ENCODE data around the gene ZNF581.

Gene ZNF581

GRCh38 chr19:55622242-55622969 is 21.0 kb upstream of the ZNF581 start:
- Histone ChIP-seq H3K27me3 (ENCODE audit: control insufficient read depth, insufficient read depth, low read length) (no peaks in the 10 kb centered on the region), H3K4me3 (ENCODE audit: low read length) (no peak overlapping the region), H3K36me3 (ENCODE audit: control insufficient read depth, insufficient read depth, low read length) (peaks cover 3% of the 10 kb centered on the region), H3K9me3 (ENCODE audit: control insufficient read depth, low read length) (no peaks in the 10 kb centered on the region), H3K4me1 (ENCODE audit: control insufficient read depth, insufficient read depth, low read length) (peaks cover 14% of the 10 kb centered on the region), H3K9ac (ENCODE audit: low read length) (no peak overlapping the region)

- peaks cover 14% of the 10 kb centered on the region for H3K4me1 ChIP-seq (ENCODE audit: control insufficient read depth, insufficient read depth, low read length)
- no peak overlapping the region for H3K4me3 ChIP-seq (ENCODE audit: low read length)
- H3K27me3 ChIP-seq (ENCODE audit: control insufficient read depth, insufficient read depth, low read length): no peaks in the 10 kb centered on the region
- H3K9me3 ChIP-seq (ENCODE audit: control insufficient read depth, low read length): no peaks in the 10 kb centered on the region
- H3K36me3 ChIP-seq (ENCODE audit: control insufficient read depth, insufficient read depth, low read length): no peaks in the 10 kb centered on the region
- no peak overlapping the region for H3K9ac ChIP-seq (ENCODE audit: low read length)
These were observed 20.3 kb upstream of the ZNF581 start for GRCh38 chr19:55623130-55623529.

- Histone ChIP-seq H3K36me3 (ENCODE audit: control insufficient read depth, insufficient read depth, low read length) (no peaks in the 10 kb centered on the region), H3K9ac (ENCODE audit: low read length) (no peak overlapping the region), H3K9me3 (ENCODE audit: control insufficient read depth, low read length) (no peaks in the 10 kb centered on the region), H3K27me3 (ENCODE audit: control insufficient read depth, insufficient read depth, low read length) (no peaks in the 10 kb centered on the region), H3K4me3 (ENCODE audit: low read length) (no peak overlapping the region), H3K4me1 (ENCODE audit: control insufficient read depth, insufficient read depth, low read length) (peaks cover 14% of the 10 kb centered on the region)
These were observed 19.9 kb upstream of the ZNF581 start for GRCh38 chr19:55623561-55623960.

- H3K4me3 ChIP-seq (ENCODE audit: low read length): peak within 1 kb of the TSS; percentile 17
- H3K9ac ChIP-seq (ENCODE audit: low read length): peak within 1 kb of the TSS; percentile 73
- H3K27me3 ChIP-seq (ENCODE audit: control insufficient read depth, insufficient read depth, low read length): no peaks in the 10 kb centered on the region
- H3K36me3 ChIP-seq (ENCODE audit: control insufficient read depth, insufficient read depth, low read length): no peaks in the 10 kb centered on the region
- no peaks in the 10 kb centered on the region for H3K9me3 ChIP-seq (ENCODE audit: control insufficient read depth, low read length)
- H3K4me1 ChIP-seq (ENCODE audit: control insufficient read depth, insufficient read depth, low read length): peaks cover 14% of the 10 kb centered on the region
These were observed 19.1 kb upstream of the ZNF581 start, which contains the start of gene ZNF784 for GRCh38 chr19:55624109-55625003. Gene ZNF784 (minus strand): TSS chr19:55624566. CDS start chr19:55624561, 5 bp downstream.

GRCh38 chr19:55625004-55625326 is 18.5 kb upstream of the ZNF581 start:
- Histone ChIP-seq H3K9me3 (ENCODE audit: control insufficient read depth, low read length) (no peaks in the 10 kb centered on the region), H3K4me1 (ENCODE audit: control insufficient read depth, insufficient read depth, low read length) (peaks cover 14% of the 10 kb centered on the region), H3K36me3 (ENCODE audit: control insufficient read depth, insufficient read depth, low read length) (no peaks in the 10 kb centered on the region), H3K4me3 (ENCODE audit: low read length) (no peak overlapping the region), H3K9ac (ENCODE audit: low read length) (peak overlapping the region; percentile 73), H3K27me3 (ENCODE audit: control insufficient read depth, insufficient read depth, low read length) (no peaks in the 10 kb centered on the region)

GRCh38 chr19:55626350-55626749 is 17.1 kb upstream of the ZNF581 start:
- no peak overlapping the region for H3K9ac ChIP-seq (ENCODE audit: low read length)
- H3K4me1 ChIP-seq (ENCODE audit: control insufficient read depth, insufficient read depth, low read length): peaks cover 14% of the 10 kb centered on the region
- no peaks in the 10 kb centered on the region for H3K9me3 ChIP-seq (ENCODE audit: control insufficient read depth, low read length)
- H3K36me3 ChIP-seq (ENCODE audit: control insufficient read depth, insufficient read depth, low read length): no peaks in the 10 kb centered on the region
- H3K27me3 ChIP-seq (ENCODE audit: control insufficient read depth, insufficient read depth, low read length): no peaks in the 10 kb centered on the region
- no peak overlapping the region for H3K4me3 ChIP-seq (ENCODE audit: low read length)

GRCh38 chr19:55632463-55632834 is 11.0 kb upstream of the ZNF581 start:
- Histone ChIP-seq H3K36me3 (ENCODE audit: control insufficient read depth, insufficient read depth, low read length) (no peaks in the 10 kb centered on the region), H3K27me3 (ENCODE audit: control insufficient read depth, insufficient read depth, low read length) (no peaks in the 10 kb centered on the region), H3K9me3 (ENCODE audit: control insufficient read depth, low read length) (no peaks in the 10 kb centered on the region), H3K4me1 (ENCODE audit: control insufficient read depth, insufficient read depth, low read length) (peaks cover 23% of the 10 kb centered on the region), H3K4me3 (ENCODE audit: low read length) (no peak overlapping the region), H3K9ac (ENCODE audit: low read length) (peak overlapping the region; percentile 57)

- Histone ChIP-seq H3K4me3 (ENCODE audit: low read length) (no peak overlapping the region), H3K36me3 (ENCODE audit: control insufficient read depth, insufficient read depth, low read length) (no peaks in the 10 kb centered on the region), H3K4me1 (ENCODE audit: control insufficient read depth, insufficient read depth, low read length) (peaks cover 23% of the 10 kb centered on the region), H3K27me3 (ENCODE audit: control insufficient read depth, insufficient read depth, low read length) (no peaks in the 10 kb centered on the region), H3K9ac (ENCODE audit: low read length) (no peak overlapping the region), H3K9me3 (ENCODE audit: control insufficient read depth, low read length) (no peaks in the 10 kb centered on the region)
These were observed 9.6 kb upstream of the ZNF581 start for GRCh38 chr19:55633861-55634260.

GRCh38 chr19:55635334-55635717 is 8.1 kb upstream of the ZNF581 start:
- H3K9ac ChIP-seq (ENCODE audit: low read length): peak overlapping the region; percentile 99
- H3K9me3 ChIP-seq (ENCODE audit: control insufficient read depth, low read length): no peaks in the 10 kb centered on the region
- H3K4me3 ChIP-seq (ENCODE audit: low read length): peak overlapping the region; percentile 87
- no peaks in the 10 kb centered on the region for H3K36me3 ChIP-seq (ENCODE audit: control insufficient read depth, insufficient read depth, low read length)
- H3K4me1 ChIP-seq (ENCODE audit: control insufficient read depth, insufficient read depth, low read length): peaks cover 29% of the 10 kb centered on the region
- no peaks in the 10 kb centered on the region for H3K27me3 ChIP-seq (ENCODE audit: control insufficient read depth, insufficient read depth, low read length)

GRCh38 chr19:55635856-55636440 is 7.5 kb upstream of the ZNF581 start:
- Histone ChIP-seq H3K4me1 (ENCODE audit: control insufficient read depth, insufficient read depth, low read length) (peaks cover 34% of the 10 kb centered on the region), H3K9me3 (ENCODE audit: control insufficient read depth, low read length) (no peaks in the 10 kb centered on the region), H3K36me3 (ENCODE audit: control insufficient read depth, insufficient read depth, low read length) (no peaks in the 10 kb centered on the region), H3K4me3 (ENCODE audit: low read length) (peak overlapping the region; percentile 87), H3K9ac (ENCODE audit: low read length) (peak overlapping the region; percentile 99), H3K27me3 (ENCODE audit: control insufficient read depth, insufficient read depth, low read length) (no peaks in the 10 kb centered on the region)

GRCh38 chr19:55636723-55637122 is 6.7 kb upstream of the ZNF581 start:
- peaks cover 36% of the 10 kb centered on the region for H3K4me1 ChIP-seq (ENCODE audit: control insufficient read depth, insufficient read depth, low read length)

GRCh38 chr19:55637534-55637933 is 5.9 kb upstream of the ZNF581 start:
- Histone ChIP-seq H3K36me3 (ENCODE audit: control insufficient read depth, insufficient read depth, low read length) (no peaks in the 10 kb centered on the region), H3K4me1 (ENCODE audit: control insufficient read depth, insufficient read depth, low read length) (peaks cover 37% of the 10 kb centered on the region), H3K9me3 (ENCODE audit: control insufficient read depth, low read length) (no peaks in the 10 kb centered on the region), H3K4me3 (ENCODE audit: low read length) (no peak overlapping the region), H3K9ac (ENCODE audit: low read length) (no peak overlapping the region), H3K27me3 (ENCODE audit: control insufficient read depth, insufficient read depth, low read length) (no peaks in the 10 kb centered on the region)

More at GRCh38 chr19:55636723-55637122, 6.7 kb upstream of the ZNF581 start:
- Histone ChIP-seq H3K36me3 (ENCODE audit: control insufficient read depth, insufficient read depth, low read length) (no peaks in the 10 kb centered on the region), H3K27me3 (ENCODE audit: control insufficient read depth, insufficient read depth, low read length) (no peaks in the 10 kb centered on the region), H3K9me3 (ENCODE audit: control insufficient read depth, low read length) (no peaks in the 10 kb centered on the region), H3K4me3 (ENCODE audit: low read length) (no peak overlapping the region), H3K9ac (ENCODE audit: low read length) (no peak overlapping the region)
